ENCODE data around the gene SBDS.
"Not testable (repeated sequence)": the region's sequence is repeated elsewhere in the genome, so short reads cannot be mapped to it uniquely, and the experiment has no call there.

DNA sequence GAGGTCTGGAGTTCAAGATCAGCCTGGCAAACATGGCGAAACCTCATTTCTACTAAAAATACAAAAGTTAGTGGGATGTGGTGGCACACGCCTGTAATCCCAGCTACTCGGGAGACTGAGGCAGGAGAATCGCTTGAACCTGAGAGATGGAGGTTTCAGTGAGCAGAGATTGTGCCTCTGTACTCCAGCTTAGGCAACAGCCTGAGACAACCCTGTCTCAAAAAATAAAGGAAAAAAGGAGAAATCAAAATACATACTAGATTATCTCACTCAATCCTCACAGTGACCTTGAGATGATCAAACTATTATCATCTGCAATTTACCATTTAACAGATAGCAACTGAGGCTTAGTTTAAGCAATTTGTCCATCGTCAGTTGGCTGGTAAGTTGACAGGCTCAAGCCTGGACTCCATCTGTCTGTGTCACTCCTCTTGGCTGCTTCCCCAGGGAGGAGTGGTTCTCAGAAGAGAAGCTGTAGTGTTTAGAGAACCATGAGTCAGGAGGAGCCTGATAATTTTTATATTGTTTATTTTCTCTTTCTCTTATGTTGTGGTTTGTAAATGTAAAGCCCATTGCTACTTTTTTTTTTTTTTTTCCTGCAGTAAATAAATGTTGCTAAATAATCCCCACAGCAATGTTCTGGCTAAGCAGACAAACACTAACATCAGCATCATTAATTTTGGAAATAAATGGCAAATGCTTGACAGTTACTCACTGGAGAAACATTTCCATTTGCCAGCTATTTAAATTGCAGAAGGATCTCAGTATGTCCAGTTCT is 47.6 kb upstream of the SBDS start:
- not testable (repeated sequence) for TF ChIP-seq POLR2A, CTCF (IDR thresholded peaks at IDR 0.05)

Data from lower leg skin (tissue), 3 donors.